Activated naive CD8-positive, alpha-beta T cell treated with anti-CD3 and anti-CD28 coated beads, Interleukin-2, amount 50 U/mL, for 16 hours (primary cell): Measurements from ENCODE around the gene SCPEP1.
"Not testable (repeated sequence)": the region's sequence is repeated elsewhere in the genome, so short reads cannot be mapped to it uniquely, and the experiment has no call there.

Experiments used
- DNase-seq: peaks from one replicate; pipeline ENCODE4 v3.0.0-alpha.2; 2020; ENCODE audit warnings: low read depth, low spot score

SCPEP1 gene

GRCh38 chr17:56965681-56966080 is 12.2 kb upstream of the SCPEP1 start:
- not testable (repeated sequence) for DNase-seq

- no peak for DNase-seq
Measured at GRCh38 chr17:56966338-56966737, 11.6 kb upstream of the SCPEP1 start.

- DNase-seq, result no peak
Measured at GRCh38 chr17:56970974-56971373, 7.0 kb upstream of the SCPEP1 start.

GRCh38 chr17:56972111-56972730 is 5.7 kb upstream of the SCPEP1 start:
- DNase-seq, result no peak

GRCh38 chr17:56973520-56973919 is 4.4 kb upstream of the SCPEP1 start:
- DNase-seq, result no peak

GRCh38 chr17:56974055-56974454 is 3.9 kb upstream of the SCPEP1 start:
- no peak for DNase-seq

GRCh38 chr17:56975656-56976055 is 2.3 kb upstream of the SCPEP1 start:
- no peak for DNase-seq

- DNase-seq, result no peak
Measured at GRCh38 chr17:56976941-56977608, 856 bp upstream of the SCPEP1 start.

- no peak for DNase-seq
Measured at GRCh38 chr17:56978441-56979090, 635 bp downstream of the SCPEP1 start.

- no peak for DNase-seq
Measured at GRCh38 chr17:56979091-56979480, 1.2 kb downstream of the SCPEP1 start.

- not testable (repeated sequence) for DNase-seq
Measured at GRCh38 chr17:56980526-56980925, 2.6 kb downstream of the SCPEP1 start.

- DNase-seq, result no peak
Measured at GRCh38 chr17:56982312-56982711, 4.4 kb downstream of the SCPEP1 start.

- no peak for DNase-seq
Measured at GRCh38 chr17:56983366-56983765, 5.4 kb downstream of the SCPEP1 start.

GRCh38 chr17:56985371-56986162 is 7.6 kb downstream of the SCPEP1 start:
- no peak for DNase-seq

GRCh38 chr17:56987283-56987834 is 9.4 kb downstream of the SCPEP1 start:
- DNase-seq, result no peak

GRCh38 chr17:56988901-56989572 is 11.1 kb downstream of the SCPEP1 start:
- DNase-seq, result no peak

GRCh38 chr17:56992364-56992763 is 14.4 kb downstream of the SCPEP1 start:
- no peak for DNase-seq

- DNase-seq, result no peak
Measured at GRCh38 chr17:56994009-56994792, 16.3 kb downstream of the SCPEP1 start.

GRCh38 chr17:56995766-56996165 is 17.8 kb downstream of the SCPEP1 start:
- no peak for DNase-seq

- DNase-seq, result no peak
Measured at GRCh38 chr17:56997313-56997712, 19.4 kb downstream of the SCPEP1 start.

- DNase-seq, result no peak
Measured at GRCh38 chr17:57001541-57001940, 23.6 kb downstream of the SCPEP1 start.
